GM21825 (cell line): ENCODE results near the gene COL27A1.

Source experiments
- ATAC-seq: cut with Tn5 transposase; IDR thresholded peaks from one replicate; pipeline ENCODE4 v1.9.1; 2021; ENCODE audit warnings: mild to moderate bottlenecking, moderate library complexity; ENCODE audit not compliant: unreplicated experiment

Gene COL27A1

DNA sequence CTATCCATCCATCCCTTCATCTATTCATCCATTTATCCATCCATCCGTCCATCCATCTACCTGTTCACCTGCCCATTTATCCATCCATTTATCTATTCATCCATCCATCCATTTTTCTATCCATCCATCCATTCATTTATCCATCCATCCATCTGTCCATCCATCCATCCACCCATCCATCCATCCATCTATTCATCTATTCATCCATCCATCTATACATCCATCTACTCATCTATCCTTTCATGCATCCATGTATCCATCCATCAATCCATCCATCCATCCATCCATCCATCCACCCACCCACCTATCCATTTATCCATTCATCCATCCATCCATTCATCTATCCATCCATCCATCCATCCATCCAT is 10.8 kb downstream of the COL27A1 start:
- no peak for ATAC-seq

DNA sequence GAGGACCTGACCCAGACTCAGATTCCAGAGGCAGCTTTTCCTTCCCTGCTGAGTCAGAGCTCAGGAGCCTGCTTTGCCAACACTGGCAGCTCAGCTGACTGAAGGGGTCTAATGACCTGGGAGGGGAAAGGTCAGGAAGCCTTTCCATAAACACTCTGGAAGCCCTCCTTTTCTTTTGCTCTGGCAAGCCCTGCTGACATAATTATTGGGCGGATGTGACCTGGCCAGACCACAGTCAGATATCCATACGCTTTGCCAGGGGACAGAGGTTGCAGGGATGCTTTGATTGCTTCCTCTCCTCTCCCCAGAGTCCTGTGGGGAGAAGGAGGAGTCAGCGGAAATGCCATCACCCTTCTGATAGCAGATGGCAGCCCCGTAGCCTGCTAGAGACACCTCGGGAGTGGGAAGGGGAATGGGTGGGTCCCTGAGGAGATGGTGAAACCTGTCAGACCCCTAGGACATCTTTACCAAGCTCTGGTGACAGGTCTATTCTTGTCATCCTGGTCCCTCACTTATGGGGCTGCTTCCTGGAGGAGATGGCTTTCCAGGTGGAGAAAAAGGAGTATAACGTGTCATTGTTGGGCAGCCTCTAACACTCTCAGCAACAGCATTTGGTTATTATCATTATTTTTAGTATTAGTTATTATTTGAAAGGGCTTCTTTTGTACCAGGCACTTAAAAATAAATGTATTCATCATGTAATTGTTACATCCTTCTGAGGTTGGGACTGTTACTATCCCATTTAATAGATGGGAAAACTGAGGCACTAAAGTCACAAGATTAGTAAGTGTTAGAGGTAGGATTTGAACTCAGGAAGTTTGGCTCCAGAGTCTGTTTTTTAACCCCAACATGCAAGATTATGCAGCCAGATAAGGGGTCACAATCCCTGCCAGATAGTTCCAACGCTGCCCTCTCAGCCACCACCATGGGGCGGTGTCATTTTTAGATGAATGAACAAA is 11.6 kb downstream of the COL27A1 start:
- ATAC-seq = no peak

DNA sequence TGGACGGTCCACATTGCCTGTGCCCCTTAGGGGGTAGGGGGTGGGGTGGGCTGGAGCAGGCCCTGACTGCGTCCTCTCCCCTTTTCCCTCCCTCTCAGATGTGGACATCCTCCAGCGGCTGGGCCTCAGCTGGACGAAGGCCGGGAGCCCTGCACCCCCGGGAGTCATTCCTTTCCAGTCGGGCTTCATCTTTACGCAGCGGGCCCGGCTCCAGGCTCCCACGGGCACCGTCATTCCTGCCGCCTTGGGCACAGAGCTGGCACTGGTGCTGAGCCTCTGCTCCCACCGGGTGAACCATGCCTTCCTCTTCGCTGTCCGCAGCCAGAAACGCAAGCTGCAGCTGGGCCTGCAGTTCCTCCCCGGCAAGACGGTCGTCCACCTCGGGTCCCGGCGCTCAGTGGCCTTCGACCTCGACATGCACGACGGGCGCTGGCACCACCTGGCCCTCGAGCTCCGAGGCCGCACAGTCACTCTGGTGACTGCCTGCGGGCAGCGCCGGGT is 12.3 kb downstream of the COL27A1 start:
- no peak for ATAC-seq

DNA sequence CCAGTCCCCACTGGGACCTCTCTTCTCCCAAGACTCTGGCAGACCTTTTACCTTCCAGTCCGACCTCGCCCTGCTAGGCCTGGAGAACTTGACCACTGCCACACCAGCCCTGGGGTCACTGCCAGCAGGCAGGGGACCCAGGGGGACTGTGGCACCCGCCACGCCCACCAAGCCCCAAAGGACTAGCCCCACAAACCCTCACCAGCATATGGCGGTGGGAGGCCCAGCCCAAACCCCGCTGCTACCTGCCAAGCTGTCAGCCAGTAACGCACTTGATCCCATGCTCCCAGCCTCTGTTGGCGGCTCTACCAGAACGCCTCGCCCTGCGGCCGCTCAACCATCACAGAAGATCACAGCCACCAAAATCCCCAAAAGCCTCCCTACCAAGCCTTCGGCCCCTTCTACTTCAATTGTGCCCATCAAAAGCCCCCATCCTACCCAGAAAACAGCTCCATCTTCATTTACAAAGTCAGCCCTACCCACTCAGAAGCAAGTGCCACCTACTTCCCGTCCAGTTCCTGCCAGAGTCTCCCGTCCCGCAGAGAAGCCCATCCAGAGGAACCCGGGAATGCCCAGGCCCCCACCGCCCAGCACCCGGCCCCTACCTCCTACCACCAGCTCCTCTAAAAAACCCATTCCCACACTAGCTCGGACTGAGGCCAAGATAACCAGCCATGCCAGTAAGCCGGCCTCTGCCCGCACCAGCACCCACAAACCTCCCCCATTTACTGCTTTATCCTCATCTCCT is 13.1 kb downstream of the COL27A1 start:
- no peak for ATAC-seq

DNA sequence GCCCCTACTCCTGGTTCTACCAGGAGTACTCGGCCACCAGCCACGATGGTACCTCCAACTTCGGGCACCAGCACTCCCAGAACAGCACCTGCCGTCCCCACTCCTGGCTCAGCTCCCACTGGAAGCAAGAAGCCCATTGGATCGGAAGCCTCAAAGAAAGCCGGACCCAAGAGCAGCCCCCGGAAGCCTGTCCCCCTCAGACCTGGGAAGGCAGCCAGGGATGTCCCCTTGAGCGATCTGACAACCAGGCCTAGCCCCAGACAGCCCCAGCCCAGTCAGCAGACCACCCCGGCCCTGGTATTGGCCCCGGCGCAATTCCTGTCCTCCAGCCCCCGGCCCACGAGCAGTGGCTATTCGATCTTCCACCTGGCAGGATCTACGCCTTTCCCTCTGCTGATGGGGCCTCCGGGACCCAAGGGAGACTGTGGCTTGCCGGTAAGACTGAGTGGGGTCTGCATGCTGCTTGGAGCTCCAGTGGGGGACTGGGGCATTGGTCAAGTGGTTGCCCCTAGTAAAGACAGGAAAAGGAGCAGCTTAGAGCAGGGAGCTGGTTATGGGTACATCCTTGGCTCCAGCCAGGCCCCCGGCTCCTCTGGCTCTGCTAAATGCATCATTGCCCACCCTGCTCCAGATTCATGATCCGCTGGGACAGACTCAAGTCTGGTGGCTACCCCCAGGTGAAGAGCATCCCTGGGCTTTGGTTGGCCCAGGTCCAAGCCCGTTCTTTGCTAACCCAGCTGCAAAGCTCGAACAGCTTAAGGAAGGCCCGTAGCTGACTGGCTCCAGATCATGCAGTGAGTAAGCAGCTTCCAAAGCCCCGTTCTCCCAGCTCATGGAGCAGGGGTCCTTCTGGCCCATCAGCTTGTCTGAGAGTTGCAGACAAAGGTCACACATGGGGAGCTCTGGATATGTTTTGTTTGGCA is 14.0 kb downstream of the COL27A1 start:
- ATAC-seq = no peak

DNA sequence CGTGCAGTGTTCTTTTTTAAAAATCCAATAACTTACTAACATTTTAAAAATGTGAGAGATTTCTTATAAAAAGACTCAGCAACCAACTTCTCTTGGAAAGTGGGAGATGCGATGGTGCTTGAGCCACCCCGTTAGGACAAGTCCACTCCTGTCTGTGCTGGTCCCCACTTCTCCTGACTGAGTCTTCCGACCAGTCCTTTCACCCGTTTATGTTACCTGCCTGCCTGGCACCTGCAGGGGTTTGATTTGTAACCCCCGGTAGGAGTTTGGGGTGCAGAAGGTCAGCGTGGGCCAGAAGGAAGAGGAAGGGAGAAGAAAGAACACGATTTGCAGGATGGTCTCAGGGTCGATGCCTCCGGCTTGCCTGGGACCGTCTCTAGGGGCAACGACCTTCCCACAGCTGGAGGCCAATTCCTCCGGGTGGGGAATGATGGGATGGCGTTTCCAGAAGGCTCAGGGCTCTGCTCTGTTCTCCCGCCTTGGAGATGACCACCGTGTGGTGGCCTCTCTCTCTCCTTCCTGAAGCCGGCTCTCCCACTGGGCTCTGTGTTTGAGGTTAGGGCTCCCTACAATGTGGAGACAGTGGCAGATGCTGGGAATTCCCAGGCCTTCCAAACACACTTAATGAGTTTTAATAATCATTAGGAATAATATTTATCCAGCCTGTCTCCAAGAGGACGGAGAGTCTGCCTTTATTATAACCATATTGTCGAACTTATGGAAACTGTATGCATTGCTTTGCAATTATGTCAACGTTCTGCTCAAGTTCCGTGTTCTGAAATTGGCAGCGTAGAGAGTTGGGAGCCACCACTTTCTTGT is 14.8 kb downstream of the COL27A1 start:
- no peak for ATAC-seq

DNA sequence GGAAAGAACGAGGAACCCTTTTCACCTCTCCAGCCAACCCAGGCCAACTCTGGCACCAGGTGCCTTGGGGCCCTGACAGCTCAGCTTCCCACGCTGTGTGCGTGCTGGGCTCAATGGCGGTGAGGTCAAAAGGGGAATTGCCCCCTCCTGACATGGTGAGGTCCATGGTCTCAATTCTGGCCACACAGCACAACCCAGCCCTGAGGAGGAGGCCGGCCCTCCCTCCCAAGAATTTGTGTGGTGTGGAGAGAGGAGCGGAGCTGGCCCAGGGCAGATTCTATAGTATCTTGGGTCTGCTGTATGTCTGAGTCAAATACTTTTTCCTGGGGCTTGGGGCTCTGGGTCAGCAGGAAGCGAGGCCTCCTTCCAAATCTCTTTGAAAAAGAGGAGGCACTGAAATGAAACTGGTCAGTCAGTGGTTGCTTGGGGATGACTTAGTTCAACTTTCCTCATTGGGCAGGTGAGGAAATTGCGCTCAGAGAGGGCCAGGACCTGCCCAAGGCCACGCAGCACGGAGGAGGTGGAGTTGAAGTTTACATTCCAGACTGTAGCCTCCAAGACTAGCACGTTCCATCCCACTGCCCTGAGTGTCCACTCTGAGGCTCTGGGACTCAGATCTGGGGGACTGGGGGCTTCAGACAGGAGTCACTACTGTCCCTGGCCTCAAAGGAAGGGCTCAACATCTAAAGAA is 15.6 kb downstream of the COL27A1 start:
- no peak for ATAC-seq

DNA sequence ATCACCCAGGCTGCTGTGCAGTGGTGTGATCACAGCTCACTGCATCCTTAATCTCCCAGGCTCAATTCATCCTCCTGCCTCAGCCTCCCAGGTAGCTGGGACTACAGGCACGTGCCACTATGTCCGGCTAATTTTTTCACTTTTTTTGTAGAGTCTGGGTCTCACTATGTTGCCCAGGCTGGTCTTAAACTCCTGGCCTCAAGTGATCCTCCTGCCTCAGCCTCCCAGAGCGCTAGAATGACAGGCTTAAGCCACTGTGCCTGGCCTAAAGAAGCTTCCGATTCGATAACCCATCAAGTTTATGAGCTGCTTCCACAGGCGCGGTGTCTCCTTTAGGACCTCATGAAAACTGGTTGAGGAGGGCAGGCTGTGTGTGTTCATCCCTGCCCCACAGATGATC is 16.2 kb downstream of the COL27A1 start:
- ATAC-seq = no peak

DNA sequence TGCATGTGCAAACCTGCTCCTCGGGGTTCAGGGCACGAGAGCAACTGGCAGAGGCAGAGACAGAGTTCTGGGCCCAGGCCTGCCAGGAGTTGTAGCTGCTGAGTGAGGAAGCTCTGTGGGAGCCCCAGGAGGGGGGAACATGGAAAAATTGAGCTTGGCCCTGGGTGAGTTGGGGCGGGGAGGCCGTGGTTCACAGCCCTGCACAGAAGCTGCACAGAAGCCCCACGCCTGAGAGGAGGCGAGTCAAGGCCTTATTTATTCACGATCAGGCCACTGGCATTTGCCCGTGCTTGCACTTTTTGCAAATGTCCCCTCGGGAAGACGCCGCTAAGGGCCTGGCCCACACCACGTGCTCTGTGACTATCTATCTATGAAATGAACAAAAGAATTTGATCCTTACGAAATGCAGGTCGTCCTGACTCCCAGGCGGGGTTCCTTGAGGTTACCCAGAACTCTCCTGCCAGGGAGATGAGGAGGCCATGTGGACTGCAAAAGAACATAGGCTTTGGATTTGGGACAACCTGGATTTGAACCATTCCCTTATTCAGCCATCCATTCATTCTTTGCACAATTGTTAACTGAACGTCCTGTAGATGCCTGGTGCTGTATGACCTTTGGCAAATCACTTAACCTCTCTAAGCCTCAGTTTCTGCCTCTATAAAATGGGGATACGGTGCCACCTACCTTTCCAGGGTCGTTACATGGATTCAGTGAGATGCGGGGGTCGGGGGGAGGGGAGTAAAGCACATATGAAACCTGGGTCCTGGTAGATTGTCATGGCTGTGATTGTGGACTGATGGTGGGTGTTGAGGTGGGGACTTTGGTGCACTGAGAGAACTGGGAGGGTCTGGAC is 17.9 kb downstream of the COL27A1 start:
- ATAC-seq = no peak

DNA sequence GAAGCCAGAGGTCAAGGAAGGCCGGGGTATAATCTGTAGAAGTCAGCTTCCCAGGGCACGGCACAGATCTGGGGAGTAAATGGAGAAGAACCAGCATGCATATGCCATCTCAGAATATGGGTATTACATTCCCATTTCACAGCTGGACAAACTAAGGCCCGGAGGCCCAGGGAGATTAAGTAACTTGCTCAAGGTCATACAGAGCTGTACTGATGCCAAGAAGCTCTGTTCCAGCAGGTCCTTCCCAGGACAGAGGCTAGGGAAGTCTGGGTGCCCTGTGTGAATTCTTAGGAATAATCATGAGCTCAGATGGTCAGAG is 19.2 kb downstream of the COL27A1 start:
- no peak for ATAC-seq

DNA sequence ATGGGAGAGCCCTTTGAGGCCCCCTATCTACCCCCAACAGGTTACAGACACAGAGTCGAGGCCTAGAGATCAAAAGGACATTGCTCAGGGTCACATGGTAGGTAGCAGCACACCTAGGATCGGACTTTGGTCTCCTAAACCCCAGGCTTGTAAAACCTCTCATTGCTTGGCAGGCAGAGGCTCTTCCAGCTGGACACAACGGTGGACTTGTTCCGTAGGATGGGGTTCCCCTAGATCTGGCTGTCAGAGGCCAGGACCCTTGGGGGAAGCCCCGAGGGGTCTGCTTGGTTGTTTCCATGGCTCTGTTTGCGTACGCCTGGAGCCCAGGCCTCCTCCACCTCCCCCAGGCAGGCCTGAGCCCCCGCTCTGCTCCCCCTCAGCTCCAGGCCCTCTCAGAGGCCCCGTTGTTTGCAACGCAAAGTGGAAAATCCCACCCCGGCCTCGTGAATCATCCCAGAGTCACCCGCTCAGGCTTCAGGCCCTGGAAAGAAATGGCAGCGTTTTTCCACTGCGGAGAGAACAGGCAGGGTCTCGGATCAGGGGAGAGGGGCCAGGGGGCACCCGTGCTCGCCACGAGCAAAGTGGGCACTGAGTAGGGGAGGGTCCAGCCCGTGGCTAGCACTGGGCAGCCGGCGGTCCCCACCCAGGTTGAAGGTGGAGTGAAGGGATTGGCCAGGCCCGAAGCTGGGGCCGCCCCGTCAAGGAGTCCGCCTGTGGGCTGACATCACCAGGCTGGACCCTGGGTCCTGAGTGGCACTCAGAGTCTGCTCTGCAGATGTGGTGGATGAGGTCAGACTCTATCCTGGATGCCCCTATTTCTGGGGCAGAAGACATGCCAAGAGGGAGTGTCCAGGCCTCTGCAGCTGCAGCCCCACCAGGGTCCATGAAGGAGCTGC is 19.8 kb downstream of the COL27A1 start:
- ATAC-seq = no peak

DNA sequence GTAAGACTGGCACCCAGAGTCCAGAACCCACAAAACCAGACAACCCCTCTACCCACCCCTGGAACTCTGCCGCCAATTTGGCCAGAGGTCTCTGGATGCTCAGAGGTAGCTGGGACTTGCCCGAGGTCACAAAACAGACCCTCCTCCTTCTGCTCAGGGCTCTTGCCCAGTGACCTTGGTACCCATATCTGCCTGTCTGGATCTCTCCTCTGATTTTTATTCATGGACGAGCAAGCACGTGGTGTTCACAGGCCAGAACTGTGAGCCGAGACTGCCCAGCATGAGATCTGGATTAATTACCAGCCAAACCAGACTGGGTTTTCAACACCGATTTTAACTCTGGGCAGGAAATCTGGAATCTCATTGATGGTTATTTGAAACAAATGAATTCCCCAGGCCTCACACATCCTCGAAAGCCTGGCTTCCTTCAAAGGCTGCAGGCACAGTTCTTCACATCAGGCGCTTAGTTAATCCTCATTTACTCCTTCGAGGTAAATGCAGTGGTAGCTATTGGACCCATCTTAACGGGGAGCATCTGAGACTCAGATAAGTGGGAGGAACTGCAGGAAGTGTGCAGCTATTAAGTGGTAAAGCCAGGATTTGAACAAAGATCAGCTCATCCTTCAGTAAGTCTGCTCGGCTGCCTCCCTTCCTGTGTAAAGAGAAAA is 21.4 kb downstream of the COL27A1 start:
- ATAC-seq = no peak

DNA sequence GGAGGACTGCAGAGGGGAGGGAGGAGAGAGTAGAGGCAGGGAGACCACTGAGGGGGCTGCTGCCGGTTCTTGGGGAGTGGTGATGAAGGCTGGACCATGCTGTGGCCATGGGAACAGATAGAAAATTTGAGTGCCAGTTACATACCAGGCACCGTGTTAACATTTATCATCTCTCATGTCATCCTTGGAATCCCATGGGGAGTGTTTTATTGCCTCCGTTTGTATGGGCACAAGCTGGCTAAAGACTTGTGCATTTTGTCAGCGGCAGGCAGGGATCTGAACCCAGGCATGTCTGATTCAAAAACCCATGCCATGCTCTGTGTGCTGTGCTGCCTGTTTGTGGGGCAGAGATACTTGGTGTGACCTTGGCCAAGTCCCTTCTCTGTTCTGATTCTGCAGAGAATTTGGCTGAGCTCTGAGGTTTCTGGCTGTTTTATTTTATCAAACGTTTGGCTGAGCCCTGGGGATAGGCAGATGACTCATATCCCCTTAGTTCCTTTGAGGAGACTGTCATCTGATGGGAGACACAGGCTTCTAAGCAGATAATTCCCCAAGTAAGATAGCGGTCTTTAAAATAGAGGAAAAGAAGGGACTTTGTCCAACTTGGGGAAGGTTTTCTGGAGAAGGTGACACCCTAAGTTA is 22.2 kb downstream of the COL27A1 start:
- ATAC-seq = no peak

DNA sequence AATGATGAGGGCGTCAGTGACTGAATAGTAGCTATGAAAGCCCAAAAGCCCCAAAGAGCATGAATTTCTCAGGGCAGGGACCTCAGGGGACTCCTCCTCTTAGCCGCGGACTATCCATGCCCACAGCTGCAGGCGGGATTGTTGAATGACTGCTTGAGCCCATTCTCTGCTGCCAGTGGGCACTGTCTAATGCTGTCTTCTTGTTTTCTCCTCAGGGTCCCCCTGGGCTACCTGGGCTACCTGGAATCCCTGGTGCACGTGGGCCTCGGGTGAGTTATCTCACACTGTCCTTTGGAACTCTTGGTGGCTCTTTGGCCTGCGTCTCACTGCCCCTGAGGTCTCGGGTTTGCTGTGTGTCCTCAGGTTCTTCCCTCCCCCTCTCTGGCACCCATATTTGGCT is 22.7 kb downstream of the COL27A1 start:
- ATAC-seq = no peak

DNA sequence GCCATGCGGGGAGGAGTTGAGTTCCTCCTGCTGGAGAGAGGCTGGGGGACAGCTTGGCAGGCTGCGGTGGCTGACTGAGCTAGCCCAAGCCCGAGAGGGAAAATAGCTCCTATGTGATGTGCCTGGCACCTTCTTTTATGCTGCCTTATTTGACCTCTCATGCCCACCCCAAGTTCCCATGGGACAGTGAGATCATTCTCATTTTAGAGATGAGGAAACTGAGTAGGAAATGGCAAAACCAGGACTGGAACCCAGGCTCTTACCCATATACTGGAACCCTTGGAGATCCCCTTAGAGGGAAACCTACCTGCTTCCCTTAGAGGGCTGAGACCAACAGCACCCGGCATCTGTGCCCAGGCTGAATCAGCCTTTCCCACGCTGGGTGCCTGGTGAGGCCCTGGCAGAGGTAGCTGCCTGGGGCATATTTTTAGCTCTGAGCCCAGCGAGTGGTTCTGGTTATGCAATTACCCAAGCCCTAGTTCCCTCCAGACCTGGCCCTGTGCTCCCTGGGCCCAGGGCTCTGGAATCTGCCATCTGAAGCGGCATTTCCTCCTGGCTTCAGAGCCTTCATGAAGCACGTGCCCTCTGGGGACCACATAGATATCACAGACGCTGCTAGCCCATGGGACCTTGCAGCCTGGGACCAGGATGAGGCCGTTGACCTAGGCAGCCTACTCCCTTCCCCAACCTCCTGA is 23.6 kb downstream of the COL27A1 start:
- no peak for ATAC-seq

DNA sequence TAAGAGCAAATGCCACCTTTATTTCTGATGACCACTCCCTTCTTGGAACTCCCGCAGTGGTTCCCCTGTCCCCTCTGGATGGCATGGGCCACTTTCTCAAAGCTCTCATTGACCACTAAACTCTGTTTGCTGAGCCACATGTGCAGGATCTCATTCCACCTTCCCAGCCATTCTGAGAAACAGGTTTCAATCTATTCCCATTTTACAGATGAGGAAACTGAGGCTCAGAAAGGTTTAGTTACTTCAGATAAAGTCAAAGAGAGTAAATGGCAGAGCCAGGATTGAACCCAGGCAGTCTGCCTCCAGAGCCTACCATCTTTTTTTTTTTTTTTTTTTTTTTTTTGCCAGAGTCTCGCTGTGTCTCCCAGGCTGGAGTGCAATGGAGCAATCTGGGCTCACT is 24.2 kb downstream of the COL27A1 start:
- ATAC-seq = no peak
